Activated T-helper 17 cell treated with anti-CD3 and anti-CD28 coated beads, Interleukin-2, amount 50 U/mL, for 72 hours (primary cell): ENCODE measurements around the gene TPCN2. TPM values are rescaled to one million over a fixed set of nuclear protein-coding genes. Genes with fewer than 3 reads are reported as not detected.

Experiments
- ATAC-seq: fragments of 150-1000 bp; cut with Tn5 transposase; replicated peaks from 2 replicates; pipeline ENCODE4 v1.10.0; 2021; ENCODE audit warnings: mild to moderate bottlenecking, moderate library complexity
- H3K27ac Mint-ChIP-seq: one replicate; pipeline ENCODE4 v1.8.0; 2022; ENCODE audit warnings: mixed read lengths
- H3K27me3 Mint-ChIP-seq: one replicate; pipeline ENCODE4 v1.8.0; 2022; ENCODE audit warnings: mixed read lengths
- H3K36me3 Mint-ChIP-seq: one replicate; pipeline ENCODE4 v1.8.0; 2022; ENCODE audit warnings: low read depth, mild to moderate bottlenecking, mixed read lengths
- H3K4me1 Mint-ChIP-seq: one replicate; pipeline ENCODE4 v1.8.0; 2022; ENCODE audit warnings: mixed read lengths
- H3K4me3 Mint-ChIP-seq: one replicate; pipeline ENCODE4 v1.8.0; 2022; ENCODE audit warnings: mild to moderate bottlenecking, mixed read lengths
- H3K9me3 Mint-ChIP-seq: one replicate; pipeline ENCODE4 v1.8.0; 2022; ENCODE audit warnings: mixed read lengths
- total RNA-seq, 2 donors: library from RNA; stranded (reverse); gene quantifications; one replicate each; pipeline ENCODE4 v1.2.3, GENCODE V29; 2022

The TPCN2 gene
- total RNA-seq, 2 donors from 2014 or later: 12.8 to 15.9 TPM

GRCh38 chr11:69014898-69015549 is 33.7 kb upstream of the TPCN2 start:
- no peaks in the 10 kb centered on the region for H3K36me3 Mint-ChIP-seq
- no peak overlapping the region for H3K27ac Mint-ChIP-seq
- H3K27me3 Mint-ChIP-seq: peaks cover 13% of the 10 kb centered on the region
- no peak for ATAC-seq
- H3K4me1 Mint-ChIP-seq: no peaks in the 10 kb centered on the region
- H3K9me3 Mint-ChIP-seq: no peaks in the 10 kb centered on the region
- H3K4me3 Mint-ChIP-seq: no peak overlapping the region

- H3K4me3 Mint-ChIP-seq: no peak overlapping the region
- H3K27ac Mint-ChIP-seq: no peak overlapping the region
- ATAC-seq: no peak
- no peaks in the 10 kb centered on the region for H3K27me3 Mint-ChIP-seq
- no peaks in the 10 kb centered on the region for H3K4me1 Mint-ChIP-seq
- no peaks in the 10 kb centered on the region for H3K36me3 Mint-ChIP-seq
- H3K9me3 Mint-ChIP-seq: no peaks in the 10 kb centered on the region
Observed at GRCh38 chr11:69017951-69018350, 30.8 kb upstream of the TPCN2 start.

GRCh38 chr11:69018924-69019323 is 29.8 kb upstream of the TPCN2 start:
- Mint-ChIP-seq H3K4me1 (no peaks in the 10 kb centered on the region), H3K9me3 (no peaks in the 10 kb centered on the region), H3K4me3 (no peak overlapping the region), H3K27me3 (no peaks in the 10 kb centered on the region), H3K36me3 (no peaks in the 10 kb centered on the region), H3K27ac (no peak overlapping the region)
- ATAC-seq: no peak

- Mint-ChIP-seq H3K4me1 (no peaks in the 10 kb centered on the region), H3K9me3 (no peaks in the 10 kb centered on the region), H3K36me3 (no peaks in the 10 kb centered on the region), H3K4me3 (no peak overlapping the region), H3K27ac (no peak overlapping the region), H3K27me3 (no peaks in the 10 kb centered on the region)
- no peak for ATAC-seq
Observed at GRCh38 chr11:69022260-69022659, 26.5 kb upstream of the TPCN2 start.

GRCh38 chr11:69024509-69024908 is 24.2 kb upstream of the TPCN2 start:
- Mint-ChIP-seq H3K4me1 (no peaks in the 10 kb centered on the region), H3K9me3 (no peaks in the 10 kb centered on the region), H3K4me3 (no peak overlapping the region), H3K27me3 (no peaks in the 10 kb centered on the region), H3K27ac (no peak overlapping the region), H3K36me3 (no peaks in the 10 kb centered on the region)
- ATAC-seq: no peak

GRCh38 chr11:69027704-69028372 is 20.9 kb upstream of the TPCN2 start:
- Mint-ChIP-seq H3K9me3 (no peaks in the 10 kb centered on the region), H3K27me3 (no peaks in the 10 kb centered on the region), H3K4me1 (no peaks in the 10 kb centered on the region), H3K27ac (no peak overlapping the region), H3K4me3 (no peak overlapping the region), H3K36me3 (no peaks in the 10 kb centered on the region)
- ATAC-seq: no peak

GRCh38 chr11:69030301-69030700 is 18.4 kb upstream of the TPCN2 start:
- Mint-ChIP-seq H3K36me3 (no peaks in the 10 kb centered on the region), H3K9me3 (no peaks in the 10 kb centered on the region), H3K27ac (no peak overlapping the region), H3K4me3 (no peak overlapping the region), H3K27me3 (no peaks in the 10 kb centered on the region), H3K4me1 (no peaks in the 10 kb centered on the region)
- ATAC-seq: no peak

GRCh38 chr11:69032833-69033232 is 15.9 kb upstream of the TPCN2 start:
- Mint-ChIP-seq H3K27me3 (peaks cover 5% of the 10 kb centered on the region), H3K4me3 (no peak overlapping the region), H3K36me3 (no peaks in the 10 kb centered on the region), H3K4me1 (no peaks in the 10 kb centered on the region), H3K27ac (no peak overlapping the region), H3K9me3 (no peaks in the 10 kb centered on the region)
- ATAC-seq: no peak

GRCh38 chr11:69033431-69033830 is 15.3 kb upstream of the TPCN2 start:
- peaks cover 5% of the 10 kb centered on the region for H3K27me3 Mint-ChIP-seq
- no peaks in the 10 kb centered on the region for H3K36me3 Mint-ChIP-seq
- H3K4me1 Mint-ChIP-seq: no peaks in the 10 kb centered on the region
- no peak overlapping the region for H3K27ac Mint-ChIP-seq
- no peaks in the 10 kb centered on the region for H3K9me3 Mint-ChIP-seq
- no peak for ATAC-seq
- H3K4me3 Mint-ChIP-seq: no peak overlapping the region

GRCh38 chr11:69034123-69034867 is 14.4 kb upstream of the TPCN2 start:
- Mint-ChIP-seq H3K4me3 (no peak overlapping the region), H3K9me3 (no peaks in the 10 kb centered on the region), H3K27me3 (peaks cover 5% of the 10 kb centered on the region), H3K27ac (no peak overlapping the region), H3K4me1 (no peaks in the 10 kb centered on the region), H3K36me3 (no peaks in the 10 kb centered on the region)
- no peak for ATAC-seq

- Mint-ChIP-seq H3K4me3 (no peak overlapping the region), H3K27me3 (peaks cover 5% of the 10 kb centered on the region), H3K9me3 (no peaks in the 10 kb centered on the region), H3K27ac (no peak overlapping the region), H3K4me1 (no peaks in the 10 kb centered on the region), H3K36me3 (no peaks in the 10 kb centered on the region)
- ATAC-seq: no peak
Observed at GRCh38 chr11:69035150-69035945, 13.4 kb upstream of the TPCN2 start.

GRCh38 chr11:69035946-69036340 is 12.8 kb upstream of the TPCN2 start:
- H3K27ac Mint-ChIP-seq: no peak overlapping the region
- H3K27me3 Mint-ChIP-seq: peaks cover 5% of the 10 kb centered on the region
- ATAC-seq: no peak
- H3K4me3 Mint-ChIP-seq: no peak overlapping the region
- H3K9me3 Mint-ChIP-seq: no peaks in the 10 kb centered on the region
- H3K36me3 Mint-ChIP-seq: no peaks in the 10 kb centered on the region
- H3K4me1 Mint-ChIP-seq: no peaks in the 10 kb centered on the region

GRCh38 chr11:69037074-69037473 is 11.7 kb upstream of the TPCN2 start:
- no peak overlapping the region for H3K27ac Mint-ChIP-seq
- no peaks in the 10 kb centered on the region for H3K4me1 Mint-ChIP-seq
- no peaks in the 10 kb centered on the region for H3K9me3 Mint-ChIP-seq
- H3K4me3 Mint-ChIP-seq: no peak overlapping the region
- H3K27me3 Mint-ChIP-seq: peaks cover 5% of the 10 kb centered on the region
- H3K36me3 Mint-ChIP-seq: no peaks in the 10 kb centered on the region
- ATAC-seq: no peak

GRCh38 chr11:69037544-69037943 is 11.2 kb upstream of the TPCN2 start:
- peaks cover 5% of the 10 kb centered on the region for H3K27me3 Mint-ChIP-seq
- H3K9me3 Mint-ChIP-seq: no peaks in the 10 kb centered on the region
- no peak for ATAC-seq
- no peaks in the 10 kb centered on the region for H3K4me1 Mint-ChIP-seq
- H3K4me3 Mint-ChIP-seq: no peak overlapping the region
- H3K36me3 Mint-ChIP-seq: no peaks in the 10 kb centered on the region
- H3K27ac Mint-ChIP-seq: no peak overlapping the region
